ENCODE results near the gene PSPH. TPM values are rescaled to one million over a fixed set of nuclear protein-coding genes. Genes with fewer than 3 reads are reported as not detected.

Gene PSPH
- total RNA-seq, 2 experiments from 2014 or later: 16.3 to 20.9 TPM

DNA sequence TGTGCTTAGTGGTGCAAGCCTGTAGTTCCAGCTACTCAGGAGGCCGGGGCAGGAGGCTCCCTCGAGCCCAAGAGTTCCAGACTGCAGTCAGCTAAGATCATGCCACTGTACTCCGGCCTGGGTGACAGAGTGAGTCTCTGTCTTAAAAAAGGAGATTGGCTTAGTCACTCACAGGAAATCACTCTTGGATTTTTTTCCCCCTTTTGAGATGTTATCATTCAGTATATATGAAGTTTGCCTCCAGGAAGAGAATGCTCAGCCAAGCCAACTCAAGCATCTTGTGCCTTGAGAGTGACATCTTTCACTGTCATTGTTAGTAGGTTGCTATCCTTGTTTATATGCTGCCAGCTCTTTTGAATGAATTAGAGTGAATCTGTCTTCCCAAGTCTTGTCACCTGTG is 58.9 kb downstream of the PSPH start:
- Mint-ChIP-seq H3K27me3 (no peaks in the 10 kb centered on the region), H3K4me3 (no peak overlapping the region), H3K36me3 (peaks cover 25% of the 10 kb centered on the region), H3K9me3 (no peaks in the 10 kb centered on the region), H3K4me1 (ENCODE audit: low read depth) (no peaks in the 10 kb centered on the region), H3K27ac (peak overlapping the region; percentile 2)
- CTCF ChIA-PET: no interaction called here
- intact Hi-C loops (cut with micrococcal nuclease): no loop called here
- POLR2A ChIA-PET: no interaction called here
- DNase-seq: no peak

GRCh38 chr7:55983537-55983936 is 67.7 kb downstream of the PSPH start:
- Mint-ChIP-seq H3K36me3 (peaks cover 27% of the 10 kb centered on the region), H3K4me3 (no peak overlapping the region), H3K27ac (no peak overlapping the region), H3K4me1 (ENCODE audit: low read depth) (no peaks in the 10 kb centered on the region), H3K27me3 (no peaks in the 10 kb centered on the region), H3K9me3 (no peaks in the 10 kb centered on the region)
- intact Hi-C loops (cut with micrococcal nuclease): no loop called here
- POLR2A ChIA-PET: interaction anchor here (0.6 kb wide), 1 partner anchor 46 kb away, joined by 3 read pairs; no protein-coding TSS in a partner anchor
- CTCF ChIA-PET: no interaction called here
- no peak for DNase-seq

- H3K27ac Mint-ChIP-seq: no peak overlapping the region
- CTCF ChIA-PET: interaction anchor here (1.4 kb wide), 1 partner anchor 17 kb away, joined by 3 read pairs; no protein-coding TSS in a partner anchor
- H3K4me3 Mint-ChIP-seq: no peak overlapping the region
- peaks cover 26% of the 10 kb centered on the region for H3K36me3 Mint-ChIP-seq
- POLR2A ChIA-PET: no interaction called here
- no peaks in the 10 kb centered on the region for H3K27me3 Mint-ChIP-seq
- H3K9me3 Mint-ChIP-seq: no peaks in the 10 kb centered on the region
- intact Hi-C loops (cut with micrococcal nuclease): no loop called here
- no peak for DNase-seq
- H3K4me1 Mint-ChIP-seq (ENCODE audit: low read depth): peaks cover 2% of the 10 kb centered on the region
Observed at GRCh38 chr7:55980266-55980665, 71.0 kb downstream of the PSPH start.

DNA sequence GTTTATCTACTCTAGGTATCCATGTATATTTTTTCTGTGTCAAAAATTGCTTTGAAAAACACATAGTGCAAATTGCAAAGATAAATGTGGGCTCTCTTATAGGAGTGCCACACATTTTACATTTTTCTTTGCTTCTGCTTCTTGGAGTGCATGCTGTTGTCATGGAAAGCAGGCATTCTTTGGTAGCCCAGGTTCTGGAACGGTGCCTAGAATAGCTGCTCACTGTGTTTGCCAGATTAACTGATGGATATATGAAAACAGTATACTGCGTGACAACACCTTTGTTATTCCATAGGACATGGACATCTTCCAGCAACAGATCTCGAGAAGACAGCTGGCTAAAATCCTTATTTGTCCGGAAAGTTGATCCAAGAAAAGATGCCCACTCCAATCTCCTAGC is 73.4 kb downstream of the PSPH start:
- intact Hi-C loops (cut with micrococcal nuclease): no loop called here
- Mint-ChIP-seq H3K27ac (no peak overlapping the region), H3K36me3 (peaks cover 20% of the 10 kb centered on the region), H3K4me1 (ENCODE audit: low read depth) (peaks cover 2% of the 10 kb centered on the region), H3K9me3 (no peaks in the 10 kb centered on the region), H3K4me3 (no peak overlapping the region), H3K27me3 (no peaks in the 10 kb centered on the region)
- no peak for DNase-seq
- CTCF ChIA-PET: interaction anchor here (1.4 kb wide), 1 partner anchor 13 kb away, joined by 3 read pairs; no protein-coding TSS in a partner anchor
- POLR2A ChIA-PET: no interaction called here

- Mint-ChIP-seq H3K4me1 (ENCODE audit: low read depth) (peaks cover 2% of the 10 kb centered on the region), H3K27me3 (no peaks in the 10 kb centered on the region), H3K36me3 (peaks cover 18% of the 10 kb centered on the region), H3K4me3 (no peak overlapping the region), H3K27ac (no peak overlapping the region), H3K9me3 (no peaks in the 10 kb centered on the region)
- POLR2A ChIA-PET: interaction anchor here (0.6 kb wide), 1 partner anchor 72 kb away, joined by 3 read pairs; no protein-coding TSS in a partner anchor
- intact Hi-C loops (cut with micrococcal nuclease): no loop called here
- CTCF ChIA-PET: no interaction called here
- DNase-seq: no peak
Observed at GRCh38 chr7:55975988-55976633, 75.1 kb downstream of the PSPH start.

DNA sequence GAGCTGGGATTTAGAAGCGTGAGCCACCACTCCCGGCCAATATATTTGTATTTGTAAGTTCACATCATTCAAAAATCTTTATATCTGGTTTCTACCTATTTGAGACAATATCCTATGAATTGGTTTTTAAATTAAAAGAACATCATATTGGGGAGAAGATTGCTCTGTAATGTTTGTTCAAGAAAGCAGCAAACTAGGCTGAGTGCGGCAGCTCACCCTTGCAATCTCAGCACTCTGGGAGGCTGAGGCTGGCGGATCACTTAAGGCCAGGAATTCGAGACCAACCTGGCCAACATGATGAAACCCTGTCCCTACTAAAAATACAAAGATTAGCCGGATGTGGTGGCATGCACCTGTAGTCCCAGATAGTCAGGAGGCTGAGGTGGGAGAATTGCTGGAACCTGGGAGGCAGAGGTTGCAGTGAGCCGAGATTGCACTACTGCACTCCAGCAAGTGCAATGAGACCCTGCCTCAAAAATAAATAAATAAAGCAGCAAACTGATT is 77.4 kb downstream of the PSPH start:
- H3K27ac Mint-ChIP-seq: no peak overlapping the region
- H3K36me3 Mint-ChIP-seq: peaks cover 6% of the 10 kb centered on the region

GRCh38 chr7:55970978-55971377 is 80.3 kb downstream of the PSPH start:
- CTCF ChIA-PET: interaction anchor here (1.3 kb wide), 1 partner anchor 8 kb away, joined by 3 read pairs; no protein-coding TSS in a partner anchor

More for the DNA sequence above, 77.4 kb downstream of the PSPH start:
- intact Hi-C loops (cut with micrococcal nuclease): no loop called here
- Mint-ChIP-seq H3K9me3 (no peaks in the 10 kb centered on the region), H3K27me3 (no peaks in the 10 kb centered on the region), H3K4me1 (ENCODE audit: low read depth) (peaks cover 11% of the 10 kb centered on the region), H3K4me3 (no peak overlapping the region)
- ChIA-PET CTCF (no interaction called here), POLR2A (no interaction called here)
- DNase-seq: no peak

DNA sequence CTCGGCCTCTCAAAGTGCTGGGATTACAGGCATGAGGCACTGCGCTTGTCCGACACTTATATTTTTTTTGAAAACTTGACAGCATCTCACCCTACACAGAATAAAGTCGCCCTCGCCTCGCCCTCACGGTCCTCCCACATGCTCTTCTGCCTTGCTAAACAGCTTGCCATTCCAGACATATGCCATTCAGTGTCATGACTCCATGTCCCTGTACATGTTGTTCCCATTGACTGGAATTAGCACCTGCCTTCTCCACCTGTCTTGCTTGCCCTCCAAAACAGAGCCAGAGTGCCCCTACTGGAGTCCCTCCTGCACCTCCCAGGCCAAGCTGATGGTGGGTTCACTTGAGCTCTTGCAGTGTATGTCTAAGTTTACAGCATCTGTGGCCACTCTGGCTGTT is 80.7 kb downstream of the PSPH start:
- intact Hi-C loops (cut with micrococcal nuclease): no loop called here
- no peaks in the 10 kb centered on the region for H3K27me3 Mint-ChIP-seq
- no peak for DNase-seq
- H3K4me3 Mint-ChIP-seq: no peak overlapping the region
- H3K36me3 Mint-ChIP-seq: peaks cover 4% of the 10 kb centered on the region
- ChIA-PET CTCF (interaction anchor here (1.3 kb wide), 1 partner anchor 9 kb away, joined by 3 read pairs; no protein-coding TSS in a partner anchor), POLR2A (no interaction called here)
- peaks cover 24% of the 10 kb centered on the region for H3K4me1 Mint-ChIP-seq (ENCODE audit: low read depth)
- H3K27ac Mint-ChIP-seq: no peak overlapping the region
- no peaks in the 10 kb centered on the region for H3K9me3 Mint-ChIP-seq

More at GRCh38 chr7:55970978-55971377, 80.3 kb downstream of the PSPH start:
- DNase-seq: no peak
- Mint-ChIP-seq H3K9me3 (no peaks in the 10 kb centered on the region), H3K27me3 (no peaks in the 10 kb centered on the region), H3K27ac (no peak overlapping the region), H3K4me3 (no peak overlapping the region), H3K4me1 (ENCODE audit: low read depth) (peaks cover 20% of the 10 kb centered on the region), H3K36me3 (peaks cover 4% of the 10 kb centered on the region)
- POLR2A ChIA-PET: no interaction called here
- intact Hi-C loops (cut with micrococcal nuclease): no loop called here

- POLR2A ChIA-PET: no interaction called here
Observed at GRCh38 chr7:55969391-55969790, 81.9 kb downstream of the PSPH start.

DNA sequence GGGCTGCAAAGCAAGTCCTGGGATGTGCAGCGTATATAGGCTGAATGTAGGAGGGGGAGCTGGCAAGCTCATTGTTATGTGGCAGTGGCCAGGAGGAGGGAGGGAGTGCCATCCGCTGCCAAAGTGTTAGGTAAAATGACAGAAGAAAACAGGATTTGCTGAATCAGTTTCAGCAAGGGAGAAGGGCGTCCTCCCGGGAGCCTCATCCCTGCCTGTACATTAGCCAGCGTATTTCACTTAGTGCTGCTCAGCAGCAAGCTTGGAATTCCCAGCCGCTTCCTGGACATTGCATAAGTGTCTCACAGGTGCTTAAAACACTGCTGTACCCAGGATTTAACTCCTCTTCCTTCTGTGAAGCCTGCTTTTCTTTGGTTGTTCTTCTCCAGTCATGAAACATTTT is 84.4 kb downstream of the PSPH start:
- H3K36me3 Mint-ChIP-seq: peaks cover 4% of the 10 kb centered on the region
- POLR2A ChIA-PET: no interaction called here
- no peak for DNase-seq
- no peak overlapping the region for H3K4me3 Mint-ChIP-seq
- no peaks in the 10 kb centered on the region for H3K9me3 Mint-ChIP-seq
- intact Hi-C loops (cut with micrococcal nuclease): no loop called here
- peaks cover 39% of the 10 kb centered on the region for H3K4me1 Mint-ChIP-seq (ENCODE audit: low read depth)
- H3K27me3 Mint-ChIP-seq: no peaks in the 10 kb centered on the region
- no peak overlapping the region for H3K27ac Mint-ChIP-seq
- CTCF ChIA-PET: interaction anchor here (1.6 kb wide), 1 partner anchor 712 kb away, joined by 4 read pairs; no protein-coding TSS in a partner anchor

More at GRCh38 chr7:55969391-55969790, 81.9 kb downstream of the PSPH start:
- Mint-ChIP-seq H3K4me3 (no peak overlapping the region), H3K9me3 (no peaks in the 10 kb centered on the region), H3K4me1 (ENCODE audit: low read depth) (peaks cover 29% of the 10 kb centered on the region), H3K36me3 (peaks cover 4% of the 10 kb centered on the region), H3K27me3 (no peaks in the 10 kb centered on the region), H3K27ac (no peak overlapping the region)
- CTCF ChIA-PET: no interaction called here
- no peak for DNase-seq
- intact Hi-C loops (cut with micrococcal nuclease): no loop called here

GRCh38 chr7:55965805-55966421 is 85.3 kb downstream of the PSPH start:
- Mint-ChIP-seq H3K4me1 (ENCODE audit: low read depth) (peaks cover 39% of the 10 kb centered on the region), H3K9me3 (no peaks in the 10 kb centered on the region), H3K27me3 (no peaks in the 10 kb centered on the region), H3K36me3 (peaks cover 4% of the 10 kb centered on the region), H3K27ac (no peak overlapping the region), H3K4me3 (peak overlapping the region; percentile 84)
- POLR2A ChIA-PET: no interaction called here
- CTCF ChIA-PET: interaction anchor here (0.6 to 1.3 kb wide), 2 partner anchors 28 to 109 kb away, joined by 3 read pairs; no protein-coding TSS in a partner anchor
- DNase-seq: no peak
- intact Hi-C loops (cut with micrococcal nuclease): loop anchor here (2.0 kb wide), 1 partner anchor 85 kb away; the partner anchor contains the start of genes CCT6A and PSPH

GRCh38 chr7:55965100-55965470 is 86.2 kb downstream of the PSPH start:
- peak overlapping the region; percentile 85 for H3K27ac Mint-ChIP-seq
- H3K9me3 Mint-ChIP-seq: no peaks in the 10 kb centered on the region
- intact Hi-C loops (cut with micrococcal nuclease): loop anchor here (2.0 kb wide), 1 partner anchor 86 kb away; the partner anchor contains the start of genes CCT6A and PSPH
- no peaks in the 10 kb centered on the region for H3K27me3 Mint-ChIP-seq
- H3K36me3 Mint-ChIP-seq: peaks cover 4% of the 10 kb centered on the region
- peak overlapping the region; percentile 84 for H3K4me3 Mint-ChIP-seq
- CTCF ChIA-PET: interaction anchor here (0.7 to 2.1 kb wide), 8 partner anchors 9 to 685 kb away, joined by 3 to 29 read pairs (median 3); no protein-coding TSS in a partner anchor
- no peak for DNase-seq
- POLR2A ChIA-PET: interaction anchor here (0.9 to 1.3 kb wide), 3 partner anchors 35 to 102 kb away, joined by 3 to 4 read pairs (median 3); partner anchors contain the start of genes CCT6A and PSPH
- H3K4me1 Mint-ChIP-seq (ENCODE audit: low read depth): peaks cover 34% of the 10 kb centered on the region

All from activated CD4-positive, alpha-beta memory T cell treated with anti-CD3 and anti-CD28 coated beads for 36 hours (primary cell).